HG03060 (cell line): ENCODE measurements around the gene ABAT.
"Not testable (repeated sequence)": the region's sequence is repeated elsewhere in the genome, so short reads cannot be mapped to it uniquely, and the experiment has no call there.

Experiments used
- ATAC-seq: cut with Tn5 transposase; IDR thresholded peaks from one replicate; pipeline ENCODE4 v1.9.1; 2021; ENCODE audit warnings: low read depth, moderate number of reproducible peaks; ENCODE audit not compliant: unreplicated experiment

Gene ABAT

GRCh38 chr16:8774208-8774607 lies 99.8 kb downstream of the ABAT start:
- no peak for ATAC-seq

- ATAC-seq: no peak
These were observed 100.9 kb downstream of the ABAT start for GRCh38 chr16:8775359-8775758.

GRCh38 chr16:8776129-8776584 lies 101.7 kb downstream of the ABAT start:
- no peak for ATAC-seq

- no peak for ATAC-seq
These were observed 102.8 kb downstream of the ABAT start for GRCh38 chr16:8777217-8777616.

- no peak for ATAC-seq
These were observed 107.4 kb downstream of the ABAT start for GRCh38 chr16:8781797-8782196.

GRCh38 chr16:8782673-8783072 lies 108.3 kb downstream of the ABAT start:
- ATAC-seq: no peak

GRCh38 chr16:8785408-8785807 lies 111.0 kb downstream of the ABAT start:
- no peak for ATAC-seq

- ATAC-seq: not testable (repeated sequence)
These were observed 111.9 kb downstream of the ABAT start for GRCh38 chr16:8786316-8786715.

GRCh38 chr16:8788578-8789172 lies 114.3 kb downstream of the ABAT start:
- ATAC-seq: no peak

GRCh38 chr16:8795091-8795490 lies 120.7 kb downstream of the ABAT start:
- no peak for ATAC-seq

GRCh38 chr16:8795818-8796217 lies 121.4 kb downstream of the ABAT start:
- ATAC-seq: no peak

GRCh38 chr16:8796469-8797363 lies 122.3 kb downstream of the ABAT start:
- ATAC-seq: no peak

GRCh38 chr16:8797364-8798173 lies 123.2 kb downstream of the ABAT start, which contains the start of the genes PMM2 and TMEM186:
Gene PMM2 (plus strand): TSS chr16:8797839. CDS start chr16:8797883, 44 bp downstream.
Gene TMEM186 (minus strand): TSS chr16:8797639. CDS start chr16:8797614, 25 bp downstream.
- ATAC-seq: peak; percentile 77

GRCh38 chr16:8798174-8798527 lies 123.7 kb downstream of the ABAT start:
- no peak for ATAC-seq

- ATAC-seq: no peak
These were observed 124.2 kb downstream of the ABAT start for GRCh38 chr16:8798535-8799157.

- no peak for ATAC-seq
These were observed 127.3 kb downstream of the ABAT start for GRCh38 chr16:8801701-8802100.

- not testable (repeated sequence) for ATAC-seq
These were observed 129.3 kb downstream of the ABAT start for GRCh38 chr16:8803733-8804132.

GRCh38 chr16:8804313-8804712 lies 129.9 kb downstream of the ABAT start:
- ATAC-seq: no peak

- no peak for ATAC-seq
These were observed 132.0 kb downstream of the ABAT start for GRCh38 chr16:8806272-8806983.

GRCh38 chr16:8807189-8807588 lies 132.8 kb downstream of the ABAT start:
- ATAC-seq: no peak
